ENCODE results near the gene UQCC2. TPM values are rescaled to one million over a fixed set of nuclear protein-coding genes. Genes with fewer than 3 reads are reported as not detected.

UQCC2 gene
- total and polyA plus RNA-seq, 2 of the 8 experiments (the other 6 are each of a cell fraction or from before 2014, with no cell fraction given), result 52.1 to 104 TPM

DNA sequence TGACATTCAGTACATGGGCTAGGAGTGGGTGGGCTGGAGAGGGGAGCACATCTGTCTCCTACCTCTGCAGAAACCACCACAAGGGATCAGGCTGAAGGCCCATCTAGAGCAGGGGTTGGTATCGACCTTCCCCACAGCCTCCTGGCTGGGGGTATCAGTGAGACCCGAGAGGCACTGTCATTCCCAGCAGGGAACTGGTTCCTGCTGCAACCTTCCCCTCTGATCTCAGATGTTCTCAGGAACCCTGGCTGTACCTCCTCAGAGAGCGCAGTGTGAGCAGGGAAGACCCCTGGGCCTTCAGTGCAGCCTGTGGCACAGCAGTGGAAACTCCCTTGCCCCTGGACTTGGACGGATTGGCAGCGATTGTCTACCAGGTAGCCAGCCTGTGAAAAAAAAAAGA lies 27.4 kb upstream of the UQCC2 start:
- no peak overlapping the region for H3K4me2 ChIP-seq (ENCODE audit: insufficient read depth in 1 of 2, low read depth in 2 of 2, low read length in 2 of 2)
- H3K4ac ChIP-seq (replicated peaks; ENCODE audit: insufficient read length, low read depth, low read length), result no peak overlapping the region
- H2BK12ac ChIP-seq (ENCODE audit: low read depth, low read length), result no peak overlapping the region; the same call in 1 of the 2 replicates
- no peaks in the 10 kb centered on the region for H3K79me1 ChIP-seq (ENCODE audit: low read depth, low read length)
- H3K14ac ChIP-seq (ENCODE audit: insufficient read length), result no peak overlapping the region
- H3K4me1 ChIP-seq (replicated peaks in 1 of 4; ENCODE audit: control insufficient read depth in 3 of 4, insufficient read depth in 4 of 4, low read length in 3 of 4), result peaks cover 0 to 3% (median 0%) of the 10 kb centered on the region in 4 experiments; a peak in 1 of 7 replicates
- H3K4me3 ChIP-seq (ENCODE audit: extremely low read depth in 1 of 4, insufficient read depth in 2 of 4, low read depth in 3 of 4, low read length in 4 of 4), result no peak overlapping the region
- no peak overlapping the region for H3K23ac ChIP-seq (ENCODE audit: insufficient read length)
- no peak overlapping the region for H3K56ac ChIP-seq (replicated peaks; ENCODE audit: insufficient read length, low read depth, low read length)
- ChIA-PET CTCF (ENCODE audit: partially characterized antibody) (interaction anchor here (0.6 to 1.9 kb wide), 8 partner anchors 11 to 1525 kb away, joined by 3 to 9 read pairs (median 4); no protein-coding TSS in a partner anchor), POLR2A (ENCODE audit: partially characterized antibody) (interaction anchor here (0.9 kb wide), 1 partner anchor 10 kb away, joined by 3 read pairs; no protein-coding TSS in a partner anchor)
- H3K23me2 ChIP-seq (ENCODE audit: low read depth, low read length), result no peaks in the 10 kb centered on the region
- no peaks in the 10 kb centered on the region for H3K36me3 ChIP-seq (ENCODE audit: control insufficient read depth in 2 of 4, insufficient read depth in 4 of 4, low read length in 3 of 4)
- no peaks in the 10 kb centered on the region for H3K9me3 ChIP-seq (ENCODE audit: insufficient read depth in 2 of 2, low read depth in 1 of 2, low read length in 1 of 2)
- no peak overlapping the region for H4K8ac ChIP-seq (ENCODE audit: extremely low read depth, insufficient read depth, low read length)
- H2BK5ac ChIP-seq (ENCODE audit: low read depth, low read length), result no peak overlapping the region
- no peak overlapping the region for H2BK120ac ChIP-seq (replicated peaks; ENCODE audit: low read depth, low read length)
- no peak overlapping the region for H3K27ac ChIP-seq (ENCODE audit: low read depth, low read length)
- FAIRE-seq, result no peak
- no peak overlapping the region for H2AFZ ChIP-seq (ENCODE audit: low read length)
- DNase-seq (ENCODE audit: low read depth in 1 of 2, low spot score in 2 of 2), result no peak
- H3K9ac ChIP-seq (replicated peaks in 1 of 4; ENCODE audit: extremely low read depth in 1 of 4, low read depth in 3 of 4, low read length in 3 of 4), result no peak overlapping the region
- no peak overlapping the region for H2BK20ac ChIP-seq (ENCODE audit: low read length)
- whole genome bisulfite sequencing, 2 experiments (ENCODE audit: extremely low coverage in 1 of 2, insufficient coverage in 1 of 2, insufficient read length in 1 of 2, insufficient replicate concordance in 2 of 2, low coverage in 1 of 2, low lambda C conversion rate in 2 of 2, missing lambda C conversion rate in 1 of 2), result 92% methylated on average over 5 of the region's 5 CpGs; no CpG with 5 or more reads in 1 of the 2 experiments
- H3K27me3 ChIP-seq (replicated peaks in 1 of 4; ENCODE audit: control insufficient read depth in 3 of 4, extremely low read depth in 1 of 4, insufficient read depth in 3 of 4, low read length in 3 of 4), result no peaks in the 10 kb centered on the region; a peak in 2 of 7 replicates
- H4K5ac ChIP-seq (ENCODE audit: insufficient read length, low read depth, low read length), result no peak overlapping the region
- peak overlapping the region; percentile 72; the same call in 1 of the 2 replicates for H2BK15ac ChIP-seq (ENCODE audit: low read length)
- no peak overlapping the region for H4K91ac ChIP-seq (replicated peaks; ENCODE audit: insufficient read length, low read length)
- no peaks in the 10 kb centered on the region for H3K79me2 ChIP-seq (ENCODE audit: control insufficient read depth in 1 of 2, insufficient read depth in 2 of 2, low read length in 2 of 2)
- H3K18ac ChIP-seq (ENCODE audit: extremely low read depth, low read length), result no peak overlapping the region
- no peak overlapping the region for H2AK5ac ChIP-seq (ENCODE audit: low read depth, low read length)
- H4K20me1 ChIP-seq (replicated peaks in 1 of 2; ENCODE audit: control insufficient read depth in 1 of 2, insufficient read depth in 2 of 2, low read length in 2 of 2), result no peaks in the 10 kb centered on the region
- TF ChIP-seq EP300 (IDR thresholded peaks at IDR 0.05; ENCODE audit: borderline replicate concordance in 1 of 2, low read depth in 2 of 2, low read length in 2 of 2) (no peak), FOSL1 (IDR thresholded peaks at IDR 0.05; ENCODE audit: insufficient read depth, low read depth, low read length) (no peak), SP2 (IDR thresholded peaks at IDR 0.05; ENCODE audit: low read length) (no peak), KDM1A (IDR thresholded peaks at IDR 0.05; ENCODE audit: borderline replicate concordance, low read length) (no peak), CREB1 (IDR thresholded peaks at IDR 0.05) (no peak), TCF12 (IDR thresholded peaks at IDR 0.05; ENCODE audit: low read depth, low read length) (no peak)
- TF ChIP-seq, protein P1, sequence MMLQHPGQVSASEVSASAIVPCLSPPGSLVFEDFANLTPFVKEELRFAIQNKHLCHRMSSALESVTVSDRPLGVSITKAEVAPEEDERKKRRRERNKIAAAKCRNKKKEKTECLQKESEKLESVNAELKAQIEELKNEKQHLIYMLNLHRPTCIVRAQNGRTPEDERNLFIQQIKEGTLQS (IDR thresholded peaks at IDR 0.05; ENCODE audit: insufficient read depth, low read depth, low read length), result no peak
- TF ChIP-seq, protein P2, sequence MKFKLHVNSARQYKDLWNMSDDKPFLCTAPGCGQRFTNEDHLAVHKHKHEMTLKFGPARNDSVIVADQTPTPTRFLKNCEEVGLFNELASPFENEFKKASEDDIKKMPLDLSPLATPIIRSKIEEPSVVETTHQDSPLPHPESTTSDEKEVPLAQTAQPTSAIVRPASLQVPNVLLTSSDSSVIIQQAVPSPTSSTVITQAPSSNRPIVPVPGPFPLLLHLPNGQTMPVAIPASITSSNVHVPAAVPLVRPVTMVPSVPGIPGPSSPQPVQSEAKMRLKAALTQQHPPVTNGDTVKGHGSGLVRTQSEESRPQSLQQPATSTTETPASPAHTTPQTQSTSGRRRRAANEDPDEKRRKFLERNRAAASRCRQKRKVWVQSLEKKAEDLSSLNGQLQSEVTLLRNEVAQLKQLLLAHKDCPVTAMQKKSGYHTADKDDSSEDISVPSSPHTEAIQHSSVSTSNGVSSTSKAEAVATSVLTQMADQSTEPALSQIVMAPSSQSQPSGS (IDR thresholded peaks at IDR 0.05; ENCODE audit: low read length), result no peak
- TF ChIP-seq, protein P3, sequence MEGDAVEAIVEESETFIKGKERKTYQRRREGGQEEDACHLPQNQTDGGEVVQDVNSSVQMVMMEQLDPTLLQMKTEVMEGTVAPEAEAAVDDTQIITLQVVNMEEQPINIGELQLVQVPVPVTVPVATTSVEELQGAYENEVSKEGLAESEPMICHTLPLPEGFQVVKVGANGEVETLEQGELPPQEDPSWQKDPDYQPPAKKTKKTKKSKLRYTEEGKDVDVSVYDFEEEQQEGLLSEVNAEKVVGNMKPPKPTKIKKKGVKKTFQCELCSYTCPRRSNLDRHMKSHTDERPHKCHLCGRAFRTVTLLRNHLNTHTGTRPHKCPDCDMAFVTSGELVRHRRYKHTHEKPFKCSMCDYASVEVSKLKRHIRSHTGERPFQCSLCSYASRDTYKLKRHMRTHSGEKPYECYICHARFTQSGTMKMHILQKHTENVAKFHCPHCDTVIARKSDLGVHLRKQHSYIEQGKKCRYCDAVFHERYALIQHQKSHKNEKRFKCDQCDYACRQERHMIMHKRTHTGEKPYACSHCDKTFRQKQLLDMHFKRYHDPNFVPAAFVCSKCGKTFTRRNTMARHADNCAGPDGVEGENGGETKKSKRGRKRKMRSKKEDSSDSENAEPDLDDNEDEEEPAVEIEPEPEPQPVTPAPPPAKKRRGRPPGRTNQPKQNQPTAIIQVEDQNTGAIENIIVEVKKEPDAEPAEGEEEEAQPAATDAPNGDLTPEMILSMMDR (IDR thresholded peaks at IDR 0.05; ENCODE audit: control extremely low read depth in 1 of 3, insufficient read depth in 1 of 3, low read depth in 1 of 3, low read length in 3 of 3), result no peak
